DND-41 (cell line): ENCODE data around the gene REM1.
"Not testable (repeated sequence)": the region's sequence is repeated elsewhere in the genome, so short reads cannot be mapped to it uniquely, and the experiment has no call there.

ENCODE experiments used
- ATAC-seq: fragments of 200-7000 bp; cut with Tn5 transposase; 3 replicates; pipeline ENCODE4 v1.9.1; 2021; ENCODE audit warnings: low read depth; ENCODE audit not compliant: insufficient read depth
- DNase-seq: peaks from one replicate; pipeline ENCODE4 v3.0.0-alpha.2; 2020
- H2AFZ ChIP-seq: 2 replicates; pipeline ENCODE4 v1.6.0; 2012; ENCODE audit warnings: low read depth, low read length
- H3K27ac ChIP-seq: 2 replicates; pipeline ENCODE4 v1.5.1; 2012; ENCODE audit warnings: low read length, inconsistent platforms
- H3K27me3 ChIP-seq: fragments of 200-600 bp; sonication (generic); 2 replicates; pipeline ENCODE4 v1.6.0; 2012; ENCODE audit warnings: low read length, mild to moderate bottlenecking, inconsistent platforms; ENCODE audit not compliant: insufficient read depth, poor library complexity
- H3K36me3 ChIP-seq: 2 replicates; pipeline ENCODE4 v1.5.1; 2012; ENCODE audit warnings: low read length, inconsistent platforms; ENCODE audit not compliant: insufficient read depth
- H3K4me1 ChIP-seq: 2 replicates; pipeline ENCODE4 v1.5.1; 2012; ENCODE audit warnings: mild to moderate bottlenecking, low read length; ENCODE audit not compliant: insufficient read depth
- H3K4me2 ChIP-seq: 2 replicates; pipeline ENCODE4 v1.6.0; 2012; ENCODE audit warnings: mild to moderate bottlenecking, moderate library complexity, low read length, inconsistent platforms; ENCODE audit not compliant: insufficient read depth
- H3K4me3 ChIP-seq, 2 experiments: fragments of 200-600 bp in 1 of 2; shearing (Covaris generic) in 1 of 2; 2 replicates each; pipeline ENCODE4 v1.5.1; 2012 to 2016; ENCODE audit warnings: inconsistent platforms in 2 of 2, low read length in 2 of 2, mild to moderate bottlenecking in 2 of 2, low read depth in 1 of 2, moderate library complexity in 1 of 2
- H3K79me2 ChIP-seq: 2 replicates; pipeline ENCODE4 v1.6.0; 2012; ENCODE audit warnings: low read length, inconsistent platforms; ENCODE audit not compliant: insufficient read depth
- H3K9ac ChIP-seq: 2 replicates; pipeline ENCODE4 v1.6.0; 2012; ENCODE audit warnings: low read depth, mild to moderate bottlenecking, inconsistent platforms, low read length, moderate library complexity
- H3K9me3 ChIP-seq: 2 replicates; pipeline ENCODE4 v1.5.1; 2012; ENCODE audit warnings: low read length, moderate library complexity, mild to moderate bottlenecking, inconsistent platforms; ENCODE audit not compliant: insufficient read depth, severe bottlenecking
- H4K20me1 ChIP-seq: 2 replicates; pipeline ENCODE4 v1.6.0; 2012; ENCODE audit warnings: low read length; ENCODE audit not compliant: insufficient read depth
- EZH2 ChIP-seq: IDR thresholded peaks from 3 replicates; pipeline ENCODE4 v1.6.1; 2012; ENCODE audit warnings: borderline replicate concordance, low read depth, mild to moderate bottlenecking, moderate library complexity, low read length, inconsistent platforms; ENCODE audit not compliant: severe bottlenecking
- TF ChIP-seq, protein P1 (sequence below): IDR thresholded peaks from 2 replicates; pipeline ENCODE4 v1.5.1; 2012; ENCODE audit warnings: borderline replicate concordance, low read length, moderate library complexity, mild to moderate bottlenecking; ENCODE audit not compliant: poor library complexity, severe bottlenecking; ENCODE audit errors: extremely low read depth

The REM1 gene

GRCh38 chr20:31449511-31450414 lies 25.3 kb upstream of the REM1 start:
- no peaks in the 10 kb centered on the region for H4K20me1 ChIP-seq
- H3K4me2 ChIP-seq = no peak overlapping the region
- H3K36me3 ChIP-seq = no peaks in the 10 kb centered on the region
- H2AFZ ChIP-seq = no peak overlapping the region
- TF ChIP-seq, protein P1, sequence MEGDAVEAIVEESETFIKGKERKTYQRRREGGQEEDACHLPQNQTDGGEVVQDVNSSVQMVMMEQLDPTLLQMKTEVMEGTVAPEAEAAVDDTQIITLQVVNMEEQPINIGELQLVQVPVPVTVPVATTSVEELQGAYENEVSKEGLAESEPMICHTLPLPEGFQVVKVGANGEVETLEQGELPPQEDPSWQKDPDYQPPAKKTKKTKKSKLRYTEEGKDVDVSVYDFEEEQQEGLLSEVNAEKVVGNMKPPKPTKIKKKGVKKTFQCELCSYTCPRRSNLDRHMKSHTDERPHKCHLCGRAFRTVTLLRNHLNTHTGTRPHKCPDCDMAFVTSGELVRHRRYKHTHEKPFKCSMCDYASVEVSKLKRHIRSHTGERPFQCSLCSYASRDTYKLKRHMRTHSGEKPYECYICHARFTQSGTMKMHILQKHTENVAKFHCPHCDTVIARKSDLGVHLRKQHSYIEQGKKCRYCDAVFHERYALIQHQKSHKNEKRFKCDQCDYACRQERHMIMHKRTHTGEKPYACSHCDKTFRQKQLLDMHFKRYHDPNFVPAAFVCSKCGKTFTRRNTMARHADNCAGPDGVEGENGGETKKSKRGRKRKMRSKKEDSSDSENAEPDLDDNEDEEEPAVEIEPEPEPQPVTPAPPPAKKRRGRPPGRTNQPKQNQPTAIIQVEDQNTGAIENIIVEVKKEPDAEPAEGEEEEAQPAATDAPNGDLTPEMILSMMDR = no peak
- no peak for TF ChIP-seq EZH2
- no peaks in the 10 kb centered on the region for H3K27me3 ChIP-seq
- no peak for ATAC-seq
- no peaks in the 10 kb centered on the region for H3K9me3 ChIP-seq
- no peak overlapping the region for H3K4me3 ChIP-seq
- H3K27ac ChIP-seq = no peak overlapping the region
- H3K79me2 ChIP-seq = no peaks in the 10 kb centered on the region
- no peaks in the 10 kb centered on the region for H3K4me1 ChIP-seq
- H3K9ac ChIP-seq = no peak overlapping the region
- no peak for DNase-seq

DNA sequence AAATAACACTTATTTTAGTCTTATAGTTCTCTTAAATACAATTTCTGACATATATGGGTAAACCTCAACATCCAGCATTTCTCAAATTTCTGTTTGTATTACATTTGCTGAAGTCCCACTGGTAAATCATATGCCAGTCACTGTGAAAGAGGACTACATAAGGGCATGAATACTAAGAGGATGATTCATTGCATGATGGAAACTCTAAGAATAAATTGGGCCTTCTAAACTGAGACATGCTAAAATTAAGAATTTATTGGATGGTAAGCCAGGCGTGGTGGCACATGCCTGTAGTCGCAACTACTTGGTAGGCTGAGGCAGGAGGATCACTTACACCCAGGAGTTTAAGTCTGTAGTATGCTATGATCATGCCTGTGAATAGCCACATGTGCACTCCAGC lies 22.5 kb upstream of the REM1 start:
- no peaks in the 10 kb centered on the region for H3K79me2 ChIP-seq
- no peak overlapping the region for H3K27ac ChIP-seq
- TF ChIP-seq, protein P1 = no peak
- no peak for TF ChIP-seq EZH2
- no peaks in the 10 kb centered on the region for H3K27me3 ChIP-seq
- H3K4me3 ChIP-seq = no peak overlapping the region
- H2AFZ ChIP-seq = no peak overlapping the region
- H3K4me2 ChIP-seq = no peak overlapping the region
- no peaks in the 10 kb centered on the region for H4K20me1 ChIP-seq
- no peaks in the 10 kb centered on the region for H3K36me3 ChIP-seq
- no peaks in the 10 kb centered on the region for H3K4me1 ChIP-seq
- DNase-seq (no peak), ATAC-seq (no peak)
- no peak overlapping the region for H3K9ac ChIP-seq
- H3K9me3 ChIP-seq = no peaks in the 10 kb centered on the region

DNA sequence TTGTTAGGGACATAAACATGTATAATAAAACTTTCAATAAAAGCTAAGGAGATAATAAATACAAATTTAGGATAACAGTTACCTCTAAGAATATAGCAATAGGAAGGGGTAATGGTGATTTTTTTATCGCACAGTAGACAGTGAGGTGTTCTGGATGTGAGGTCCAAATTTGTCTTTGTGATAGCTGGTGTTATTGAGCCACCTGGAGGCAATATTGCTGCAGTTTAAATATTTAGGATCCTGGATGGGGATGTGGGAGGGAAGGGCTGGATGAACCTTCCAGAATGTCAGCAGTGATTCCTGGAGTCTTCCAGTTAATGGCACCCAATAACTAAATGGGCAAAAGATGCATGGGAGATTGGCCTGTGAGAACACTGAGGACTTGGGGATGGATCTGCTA lies 20.7 kb upstream of the REM1 start:
- Histone ChIP-seq H3K27me3 (peaks cover 3% of the 10 kb centered on the region), H3K4me2 (no peak overlapping the region), H3K36me3 (no peaks in the 10 kb centered on the region), H3K4me1 (no peaks in the 10 kb centered on the region), H3K9me3 (no peaks in the 10 kb centered on the region), H3K4me3 (no peak overlapping the region), H3K9ac (no peak overlapping the region), H3K79me2 (no peaks in the 10 kb centered on the region), H4K20me1 (no peaks in the 10 kb centered on the region), H2AFZ (no peak overlapping the region), H3K27ac (no peak overlapping the region)
- ATAC-seq (no peak), DNase-seq (no peak)
- TF ChIP-seq, protein P1 = no peak
- no peak for TF ChIP-seq EZH2

GRCh38 chr20:31470946-31471345 lies 4.1 kb upstream of the REM1 start:
- H3K4me1 ChIP-seq, H2AFZ ChIP-seq, H3K9me3 ChIP-seq, H3K27me3 ChIP-seq, H3K36me3 ChIP-seq, H3K79me2 ChIP-seq, ATAC-seq, H3K4me3 ChIP-seq, DNase-seq, H3K4me2 ChIP-seq, H3K9ac ChIP-seq, H3K27ac ChIP-seq, H4K20me1 ChIP-seq: not testable (repeated sequence)
